NCI-H510A treated with DMSO at 0.1 percent for 48 hours (cell line): Measurements from ENCODE around the gene SPTAN1.
"Not testable (repeated sequence)": the region's sequence is repeated elsewhere in the genome, so short reads cannot be mapped to it uniquely, and the experiment has no call there.

Source experiments
- DNase-seq: peaks from one replicate; lab custom pipeline; 2025; lab: John Stamatoyannopoulos, UW

The SPTAN1 gene

DNA sequence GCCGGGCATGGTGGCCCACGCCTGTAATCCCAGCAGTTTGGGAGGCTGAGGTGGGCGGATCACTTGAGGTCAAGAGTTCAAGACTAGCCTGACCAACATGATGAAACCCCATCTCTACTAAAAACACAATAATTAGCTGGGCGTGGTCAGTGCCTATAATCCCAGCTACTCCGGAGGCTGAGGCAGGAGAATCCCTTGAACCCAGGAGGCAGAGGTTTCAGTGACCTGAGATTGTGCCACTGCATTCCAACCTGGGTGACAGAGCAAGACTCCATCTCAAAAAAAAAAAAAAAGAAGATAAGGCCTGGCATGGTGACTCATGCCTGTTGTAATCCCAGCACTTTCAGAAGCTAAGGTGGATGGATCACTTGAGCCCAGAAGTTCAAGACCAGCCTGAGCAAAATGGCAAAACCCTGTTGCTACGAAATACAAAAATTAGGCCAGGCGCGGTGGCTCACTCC is 114.1 kb downstream of the SPTAN1 start:
- not testable (repeated sequence) for DNase-seq

DNA sequence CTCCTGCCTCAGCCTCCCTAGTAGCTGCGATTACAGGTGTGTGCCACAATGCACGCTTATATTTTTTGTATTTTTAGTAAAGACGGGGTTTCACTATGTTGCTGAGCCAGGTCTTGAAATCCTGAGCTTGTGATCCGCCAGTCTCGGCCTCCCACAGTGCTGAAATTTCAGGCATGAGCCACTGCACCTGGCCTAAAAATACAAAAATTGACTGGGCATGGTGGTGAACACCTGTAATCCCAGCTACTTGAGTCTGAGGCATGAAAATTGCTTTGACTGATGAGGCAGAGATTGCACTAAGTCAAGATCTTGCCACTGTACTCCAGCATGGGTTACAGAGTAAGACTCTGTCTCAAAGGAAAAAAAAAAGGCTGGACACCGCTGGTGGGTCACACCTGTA is 117.4 kb downstream of the SPTAN1 start:
- no peak for DNase-seq

DNA sequence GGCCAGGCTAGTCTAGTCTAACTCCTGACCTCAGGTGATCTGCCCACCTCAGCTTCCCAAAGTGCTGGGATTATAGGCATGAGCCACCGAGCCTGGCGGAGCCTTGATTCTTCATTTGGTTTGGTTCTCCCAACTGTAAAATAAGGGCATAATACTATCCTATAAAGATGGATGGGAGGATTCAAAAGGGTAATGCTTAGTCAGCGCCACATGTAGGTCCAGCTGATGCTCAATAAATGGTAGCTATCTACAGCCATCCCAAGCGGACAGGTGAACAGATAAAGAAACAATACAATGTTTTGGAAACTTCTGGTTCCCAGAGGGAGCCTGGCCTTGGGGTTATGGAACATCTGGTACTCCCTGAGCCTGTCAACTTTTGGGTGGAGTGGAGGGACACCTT is 123.0 kb downstream of the SPTAN1 start:
- no peak for DNase-seq

DNA sequence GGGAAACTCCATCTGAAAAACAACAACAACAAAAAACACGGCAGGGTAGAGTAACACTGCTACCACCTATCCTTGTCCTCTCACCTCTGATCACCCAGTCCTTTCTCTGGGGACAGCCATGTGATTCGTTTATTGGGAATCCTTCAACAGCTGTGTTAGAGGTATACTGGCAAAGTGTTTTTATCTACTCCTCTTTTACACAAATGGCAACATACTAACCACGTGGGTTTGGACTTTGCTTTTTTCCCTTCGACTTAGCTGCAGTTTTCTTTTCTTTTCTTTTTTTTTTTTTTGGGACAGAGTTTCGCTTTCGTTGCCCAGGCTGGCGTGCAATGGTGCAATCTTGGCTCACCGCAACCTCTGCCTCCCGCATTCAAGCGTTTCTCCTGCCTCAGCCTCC is 125.4 kb downstream of the SPTAN1 start:
- no peak for DNase-seq
